Immature natural killer cell (primary cell): Measurements from ENCODE around the gene CCDC120. TPM values are rescaled to one million over a fixed set of nuclear protein-coding genes. Genes with fewer than 3 reads are reported as not detected.

ENCODE experiments used
- DNase-seq, 3 donors: peaks; one replicate each; pipeline ENCODE4 v3.0.0; 2022; ENCODE audit warnings: mixed read lengths in 1 of 3
- H3K27ac Mint-ChIP-seq, 6 donors: one replicate each; pipeline ENCODE4 v1.8.0; 2020; ENCODE audit warnings: mixed read lengths in 6 of 6, mild to moderate bottlenecking in 5 of 6, inconsistent platforms in 4 of 6, moderate library complexity in 3 of 6
- H3K27me3 Mint-ChIP-seq, 3 donors: one replicate each; pipeline ENCODE4 v1.8.0; 2020 to 2021; ENCODE audit warnings: low read depth in 3 of 3, mild to moderate bottlenecking in 3 of 3, mixed read lengths in 3 of 3, moderate library complexity in 3 of 3, inconsistent platforms in 1 of 3
- H3K36me3 Mint-ChIP-seq, 3 donors: one replicate each; pipeline ENCODE4 v1.8.0; 2020; ENCODE audit warnings: mixed read lengths in 3 of 3, inconsistent platforms in 2 of 3, mild to moderate bottlenecking in 2 of 3
- H3K4me1 Mint-ChIP-seq, 2 donors: one replicate each; pipeline ENCODE4 v1.8.0; 2020; ENCODE audit warnings: inconsistent platforms in 2 of 2, mild to moderate bottlenecking in 2 of 2, mixed read lengths in 2 of 2, moderate library complexity in 1 of 2
- H3K4me3 Mint-ChIP-seq, 5 donors: one replicate each; pipeline ENCODE4 v1.8.0; 2020; ENCODE audit warnings: mild to moderate bottlenecking in 5 of 5, mixed read lengths in 5 of 5, inconsistent platforms in 3 of 5, moderate library complexity in 3 of 5
- H3K9me3 Mint-ChIP-seq, 6 donors: one replicate each; pipeline ENCODE4 v1.8.0; 2020; ENCODE audit warnings: mild to moderate bottlenecking in 6 of 6, mixed read lengths in 6 of 6, inconsistent platforms in 4 of 6, moderate library complexity in 3 of 6
- polyA plus RNA-seq, 3 donors: library from polyadenylated mRNA; unstranded; fragments of 300-500 nt; fragmentation: Illumina TruSeq; gene quantifications; one replicate each; pipeline ENCODE4 v1.2.3, GENCODE V29; 2021

CCDC120 gene
- polyA plus RNA-seq, 3 donors from 2014 or later: 0.49 to 1.3 (median 0.50) TPM

- DNase-seq: no peak
- Mint-ChIP-seq H3K4me1 (peaks cover 0 to 7% of the 10 kb centered on the region in 2 donors), H3K4me3 (no peak overlapping the region), H3K27ac (no peak overlapping the region), H3K9me3 (no peaks in the 10 kb centered on the region), H3K36me3 (no peaks in the 10 kb centered on the region), H3K27me3 (peaks cover 0 to 10% (median 5%) of the 10 kb centered on the region in 3 donors)
Measured at GRCh38 chrX:49096419-49096818, 37.6 kb downstream of the CCDC120 start.

GRCh38 chrX:49100704-49101628 is 42.2 kb downstream of the CCDC120 start:
- Mint-ChIP-seq H3K27ac (peak overlapping the region; percentile 80 to 94 (median 93)), H3K27me3 (peaks cover 0 to 16% (median 5%) of the 10 kb centered on the region in 3 donors), H3K9me3 (no peaks in the 10 kb centered on the region), H3K4me1 (peaks cover 0 to 9% of the 10 kb centered on the region in 2 donors), H3K36me3 (no peaks in the 10 kb centered on the region), H3K4me3 (peak overlapping the region; percentile 85 to 91 (median 89))
- peak; percentile 90 to 92 (median 91) for DNase-seq

GRCh38 chrX:49101629-49101984 is 42.8 kb downstream of the CCDC120 start:
- no peak for DNase-seq
- H3K27ac Mint-ChIP-seq: peak overlapping the region in 2 of 6 donors; percentile 64 to 80
- H3K4me3 Mint-ChIP-seq: peak overlapping the region; percentile 48 to 91 (median 87)
- H3K9me3 Mint-ChIP-seq: no peaks in the 10 kb centered on the region
- H3K36me3 Mint-ChIP-seq: no peaks in the 10 kb centered on the region
- H3K4me1 Mint-ChIP-seq: peaks cover 0 to 9% of the 10 kb centered on the region in 2 donors
- H3K27me3 Mint-ChIP-seq: peaks cover 0 to 16% (median 5%) of the 10 kb centered on the region in 3 donors

- Mint-ChIP-seq H3K9me3 (no peaks in the 10 kb centered on the region), H3K4me3 (peak overlapping the region in 4 of 5 donors; percentile 85 to 91 (median 88)), H3K27ac (peak overlapping the region in 2 of 6 donors; percentile 12 to 18), H3K27me3 (peaks cover 0 to 16% (median 5%) of the 10 kb centered on the region in 3 donors), H3K4me1 (peaks cover 0 to 9% of the 10 kb centered on the region in 2 donors), H3K36me3 (peaks cover 0 to 4% (median 0%) of the 10 kb centered on the region in 3 donors)
- no peak for DNase-seq
Measured at GRCh38 chrX:49102190-49102589, 43.4 kb downstream of the CCDC120 start.

- Mint-ChIP-seq H3K4me3 (no peak overlapping the region), H3K4me1 (peaks cover 0 to 9% of the 10 kb centered on the region in 2 donors), H3K27me3 (peaks cover 5 to 16% (median 6%) of the 10 kb centered on the region in 3 donors), H3K36me3 (peaks cover 0 to 4% (median 0%) of the 10 kb centered on the region in 3 donors), H3K9me3 (no peaks in the 10 kb centered on the region), H3K27ac (no peak overlapping the region)
- no peak for DNase-seq
Measured at GRCh38 chrX:49103637-49104036, 44.8 kb downstream of the CCDC120 start.

- Mint-ChIP-seq H3K27ac (no peak overlapping the region), H3K27me3 (peaks cover 0 to 9% (median 6%) of the 10 kb centered on the region in 3 donors), H3K4me3 (no peak overlapping the region), H3K36me3 (peaks cover 0 to 4% (median 0%) of the 10 kb centered on the region in 3 donors), H3K4me1 (peaks cover 0 to 3% of the 10 kb centered on the region in 2 donors), H3K9me3 (peaks cover 0 to 1% (median 0%) of the 10 kb centered on the region in 6 donors)
- no peak for DNase-seq
Measured at GRCh38 chrX:49106296-49106695, 47.5 kb downstream of the CCDC120 start.

GRCh38 chrX:49106930-49107329 is 48.1 kb downstream of the CCDC120 start:
- no peak for DNase-seq
- H3K27ac Mint-ChIP-seq: no peak overlapping the region
- H3K36me3 Mint-ChIP-seq: peaks cover 0 to 5% (median 0%) of the 10 kb centered on the region in 3 donors
- no peaks in the 10 kb centered on the region for H3K4me1 Mint-ChIP-seq
- H3K4me3 Mint-ChIP-seq: no peak overlapping the region
- peaks cover 0 to 8% (median 3%) of the 10 kb centered on the region in 3 donors for H3K27me3 Mint-ChIP-seq
- H3K9me3 Mint-ChIP-seq: peaks cover 0 to 1% (median 0%) of the 10 kb centered on the region in 6 donors

GRCh38 chrX:49108641-49109040 is 49.8 kb downstream of the CCDC120 start:
- Mint-ChIP-seq H3K9me3 (peaks cover 0 to 1% (median 0%) of the 10 kb centered on the region in 6 donors), H3K36me3 (peaks cover 0 to 15% (median 4%) of the 10 kb centered on the region in 3 donors), H3K27ac (peak overlapping the region in 1 of 6 donors; percentile 60), H3K27me3 (peaks cover 2 to 8% (median 3%) of the 10 kb centered on the region in 3 donors), H3K4me3 (no peak overlapping the region), H3K4me1 (no peaks in the 10 kb centered on the region)
- no peak for DNase-seq

- Mint-ChIP-seq H3K27me3 (peaks cover 2 to 8% (median 3%) of the 10 kb centered on the region in 3 donors), H3K4me1 (no peaks in the 10 kb centered on the region), H3K4me3 (no peak overlapping the region), H3K36me3 (peaks cover 0 to 18% (median 4%) of the 10 kb centered on the region in 3 donors), H3K9me3 (peaks cover 0 to 1% (median 0%) of the 10 kb centered on the region in 6 donors), H3K27ac (peak overlapping the region in 2 of 6 donors; percentile 14 to 74)
- DNase-seq: no peak
Measured at GRCh38 chrX:49110417-49110816, 51.6 kb downstream of the CCDC120 start.

- Mint-ChIP-seq H3K4me1 (peaks cover 9 to 11% of the 10 kb centered on the region in 2 donors), H3K27me3 (peaks cover 3 to 8% (median 5%) of the 10 kb centered on the region in 3 donors), H3K9me3 (peaks cover 0 to 1% (median 0%) of the 10 kb centered on the region in 6 donors), H3K4me3 (no peak overlapping the region), H3K27ac (no peak overlapping the region), H3K36me3 (peaks cover 4 to 17% (median 6%) of the 10 kb centered on the region in 3 donors)
- DNase-seq: no peak
Measured at GRCh38 chrX:49111791-49112190, 53.0 kb downstream of the CCDC120 start.

GRCh38 chrX:49116076-49116475 is 57.3 kb downstream of the CCDC120 start:
- H3K4me1 Mint-ChIP-seq: peaks cover 22 to 25% of the 10 kb centered on the region in 2 donors
- H3K27ac Mint-ChIP-seq: peak overlapping the region in 1 of 6 donors; percentile 80

GRCh38 chrX:49116716-49117115 is 57.9 kb downstream of the CCDC120 start:
- DNase-seq: no peak
- no peaks in the 10 kb centered on the region for H3K9me3 Mint-ChIP-seq
- H3K36me3 Mint-ChIP-seq: peaks cover 6 to 24% (median 14%) of the 10 kb centered on the region in 3 donors

More at GRCh38 chrX:49116076-49116475, 57.3 kb downstream of the CCDC120 start:
- Mint-ChIP-seq H3K36me3 (peaks cover 6 to 24% (median 12%) of the 10 kb centered on the region in 3 donors), H3K4me3 (peak overlapping the region in 2 of 5 donors; percentile 10 to 60), H3K27me3 (peaks cover 3 to 5% (median 3%) of the 10 kb centered on the region in 3 donors), H3K9me3 (no peaks in the 10 kb centered on the region)
- no peak for DNase-seq

GRCh38 chrX:49117581-49117980 is 58.8 kb downstream of the CCDC120 start:
- no peaks in the 10 kb centered on the region for H3K9me3 Mint-ChIP-seq
- peak overlapping the region; percentile 65 to 92 (median 82) for H3K27ac Mint-ChIP-seq
- no peak for DNase-seq
- H3K36me3 Mint-ChIP-seq: peaks cover 6 to 17% (median 12%) of the 10 kb centered on the region in 3 donors
- peaks cover 23 to 26% of the 10 kb centered on the region in 2 donors for H3K4me1 Mint-ChIP-seq
- H3K27me3 Mint-ChIP-seq: peaks cover 0 to 10% (median 1%) of the 10 kb centered on the region in 3 donors
- H3K4me3 Mint-ChIP-seq: peak overlapping the region; percentile 68 to 89 (median 88)

More at GRCh38 chrX:49116716-49117115, 57.9 kb downstream of the CCDC120 start:
- H3K27me3 Mint-ChIP-seq: peaks cover 3 to 7% (median 3%) of the 10 kb centered on the region in 3 donors
- H3K4me3 Mint-ChIP-seq: peak overlapping the region in 4 of 5 donors; percentile 50 to 89 (median 74)
- peaks cover 22 to 25% of the 10 kb centered on the region in 2 donors for H3K4me1 Mint-ChIP-seq
- H3K27ac Mint-ChIP-seq: peak overlapping the region in 3 of 6 donors; percentile 41 to 67 (median 54)
